ENCODE results near the gene RSL24D1.
A peak's percentile ranks its signal among the peaks of the same experiment; 100 is the strongest.
"Not testable (repeated sequence)": the region's sequence is repeated elsewhere in the genome, so short reads cannot be mapped to it uniquely, and the experiment has no call there.

The RSL24D1 gene

GRCh38 chr15:55218056-55218455, 21.3 kb upstream of the RSL24D1 start:
- DNase-seq (ENCODE audit: low read depth in 2 of 2), result no peak

GRCh38 chr15:55204464-55204863, 7.7 kb upstream of the RSL24D1 start:
- DNase-seq (ENCODE audit: low read depth in 2 of 2), result no peak

GRCh38 chr15:55202206-55202605, 5.5 kb upstream of the RSL24D1 start:
- DNase-seq (ENCODE audit: low read depth in 2 of 2), result no peak

- no peak for DNase-seq (ENCODE audit: low read depth in 2 of 2)
Observed at GRCh38 chr15:55198706-55199105, 2.0 kb upstream of the RSL24D1 start.

GRCh38 chr15:55197719-55198118, 978 bp upstream of the RSL24D1 start:
- no peak for DNase-seq (ENCODE audit: low read depth in 2 of 2)

- DNase-seq (ENCODE audit: low read depth in 2 of 2), result no peak
Observed at GRCh38 chr15:55197362-55197705, 593 bp upstream of the RSL24D1 start.

- no peak for DNase-seq (ENCODE audit: low read depth in 2 of 2)
Observed at GRCh38 chr15:55195996-55196395, 745 bp downstream of the RSL24D1 start.

GRCh38 chr15:55194256-55194655, 2.5 kb downstream of the RSL24D1 start:
- no peak for DNase-seq (ENCODE audit: low read depth in 2 of 2)

GRCh38 chr15:55186331-55186730, 10.4 kb downstream of the RSL24D1 start:
- no peak for DNase-seq (ENCODE audit: low read depth in 2 of 2)

- no peak for DNase-seq (ENCODE audit: low read depth in 2 of 2)
Observed at GRCh38 chr15:55183679-55184078, 13.1 kb downstream of the RSL24D1 start.

- DNase-seq (ENCODE audit: low read depth in 2 of 2), result no peak
Observed at GRCh38 chr15:55179141-55179540, 17.6 kb downstream of the RSL24D1 start.

GRCh38 chr15:55170361-55170760, 26.4 kb downstream of the RSL24D1 start:
- no peak for DNase-seq (ENCODE audit: low read depth in 2 of 2)

GRCh38 chr15:55168350-55168974, 28.3 kb downstream of the RSL24D1 start:
- DNase-seq (ENCODE audit: low read depth in 2 of 2), result peak; percentile 26 to 27

GRCh38 chr15:55164284-55164683, 32.5 kb downstream of the RSL24D1 start:
- DNase-seq (ENCODE audit: low read depth in 2 of 2), result no peak

- no peak for DNase-seq (ENCODE audit: low read depth in 2 of 2)
Observed at GRCh38 chr15:55151631-55152030, 45.1 kb downstream of the RSL24D1 start.

GRCh38 chr15:55143132-55143531, 53.6 kb downstream of the RSL24D1 start:
- not testable (repeated sequence) for DNase-seq (ENCODE audit: low read depth in 2 of 2)

- DNase-seq (ENCODE audit: low read depth in 2 of 2), result no peak
Observed at GRCh38 chr15:55133972-55134371, 62.8 kb downstream of the RSL24D1 start.

- no peak for DNase-seq (ENCODE audit: low read depth in 2 of 2)
Observed at GRCh38 chr15:55132672-55133071, 64.1 kb downstream of the RSL24D1 start.
